ENCODE results near the gene VSNL1. TPM values are rescaled to one million over a fixed set of nuclear protein-coding genes. Genes with fewer than 3 reads are reported as not detected.

Gene VSNL1
- total RNA-seq, 3 donors from 2014 or later: 2.1 to 5.4 (median 2.1) TPM

GRCh38 chr2:17538844-17539554 is 1.5 kb upstream of the VSNL1 start:
- Histone ChIP-seq H3K36me3 (ENCODE audit: low read depth) (no peaks in the 10 kb centered on the region), H3K9me3 (no peaks in the 10 kb centered on the region), H3K4me1 (ENCODE audit: low read depth) (peaks cover 3% of the 10 kb centered on the region), H3K4me3 (peak overlapping the region; percentile 25)
- peak; percentile 84 for ATAC-seq
- DNase-seq: peak; percentile 76 to 89 (median 86)
- no peak for TF ChIP-seq CTCF (IDR thresholded peaks at IDR 0.05)
- intact Hi-C loops (cut with DNase I, micrococcal nuclease): no loop called here

DNA sequence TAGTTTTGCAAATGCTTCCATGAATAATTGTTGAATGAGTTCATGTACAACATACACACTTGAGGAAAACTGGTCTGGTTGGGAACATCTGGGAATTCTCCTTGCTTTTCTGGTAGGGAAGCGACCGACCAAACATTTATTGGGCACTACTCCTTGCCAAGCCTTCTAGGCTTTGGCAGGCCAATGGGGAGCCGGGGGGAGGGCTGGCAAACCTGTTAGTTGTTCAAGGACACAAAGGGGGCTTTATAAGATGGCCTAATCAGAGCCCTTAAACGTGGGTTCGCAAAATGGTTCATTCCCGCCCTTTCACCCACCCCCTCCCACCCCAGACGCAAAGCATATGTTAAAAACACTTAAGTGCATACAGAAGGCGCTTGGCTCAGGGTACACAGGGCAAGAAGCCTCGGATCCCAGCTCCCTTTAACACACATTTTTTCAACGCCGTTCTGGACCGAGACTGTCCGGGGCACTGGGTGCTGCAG is 844 bp upstream of the VSNL1 start:
- no peaks in the 10 kb centered on the region for H3K36me3 ChIP-seq (ENCODE audit: low read depth)
- no peaks in the 10 kb centered on the region for H3K9me3 ChIP-seq
- TF ChIP-seq CTCF (IDR thresholded peaks at IDR 0.05): no peak
- peak; percentile 60 for ATAC-seq
- H3K4me3 ChIP-seq: peak overlapping the region; percentile 25
- peaks cover 3% of the 10 kb centered on the region for H3K4me1 ChIP-seq (ENCODE audit: low read depth)
- intact Hi-C loops (cut with DNase I, micrococcal nuclease): no loop called here
- peak; percentile 71 to 74 (median 72) for DNase-seq

DNA sequence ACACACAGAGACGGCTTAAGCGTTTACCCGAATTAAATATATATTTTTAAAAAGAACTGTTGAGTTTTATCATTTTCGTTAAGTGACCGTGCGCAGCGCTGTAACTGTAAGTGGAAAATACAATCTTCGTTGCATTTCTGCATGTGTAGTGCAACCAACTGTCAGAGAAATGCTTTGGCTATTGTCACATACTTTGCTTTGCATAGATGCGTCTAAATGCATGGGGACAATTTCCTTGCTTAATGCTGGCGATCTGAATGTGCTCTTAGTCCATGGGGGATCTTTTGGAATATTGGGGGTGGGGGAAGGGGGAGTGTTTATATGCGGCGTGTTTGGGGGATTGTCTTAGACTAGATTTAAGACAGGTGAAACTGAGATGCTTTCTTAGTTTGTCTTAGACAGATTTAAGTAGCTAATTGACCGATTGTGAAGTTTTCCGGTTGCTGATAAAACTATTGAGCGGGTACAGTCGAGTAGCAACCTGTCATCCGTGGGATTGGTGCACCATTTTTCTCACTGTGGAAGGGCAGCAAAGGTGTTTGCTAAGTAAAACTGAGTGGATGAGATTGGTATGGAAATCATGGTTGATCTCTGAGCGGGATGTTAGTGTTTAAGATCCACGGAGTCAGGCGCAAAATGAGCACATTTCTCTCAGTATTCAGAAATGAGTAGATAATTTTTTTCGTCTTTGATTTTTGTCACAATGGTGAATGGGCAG is 476 bp downstream of the VSNL1 start:
- peak overlapping the region; percentile 16 for H3K4me3 ChIP-seq
- H3K9me3 ChIP-seq: no peaks in the 10 kb centered on the region
- H3K36me3 ChIP-seq (ENCODE audit: low read depth): no peaks in the 10 kb centered on the region

GRCh38 chr2:17541531-17541950 is 1.0 kb downstream of the VSNL1 start:
- Histone ChIP-seq H3K36me3 (ENCODE audit: low read depth) (no peaks in the 10 kb centered on the region), H3K4me1 (ENCODE audit: low read depth) (peaks cover 3% of the 10 kb centered on the region), H3K9me3 (no peaks in the 10 kb centered on the region), H3K4me3 (no peak overlapping the region)
- DNase-seq (no peak), ATAC-seq (no peak)
- intact Hi-C loops (cut with DNase I, micrococcal nuclease): no loop called here
- TF ChIP-seq CTCF (IDR thresholded peaks at IDR 0.05): no peak

More for the DNA sequence above, 476 bp downstream of the VSNL1 start:
- peaks cover 3% of the 10 kb centered on the region for H3K4me1 ChIP-seq (ENCODE audit: low read depth)
- DNase-seq (no peak), ATAC-seq (no peak)
- intact Hi-C loops (cut with DNase I, micrococcal nuclease): no loop called here
- no peak for TF ChIP-seq CTCF (IDR thresholded peaks at IDR 0.05)

- Histone ChIP-seq H3K4me1 (ENCODE audit: low read depth) (peaks cover 3% of the 10 kb centered on the region), H3K4me3 (no peak overlapping the region), H3K9me3 (no peaks in the 10 kb centered on the region), H3K36me3 (ENCODE audit: low read depth) (no peaks in the 10 kb centered on the region)
- TF ChIP-seq CTCF (IDR thresholded peaks at IDR 0.05): no peak
- intact Hi-C loops (cut with DNase I, micrococcal nuclease): no loop called here
- DNase-seq (no peak), ATAC-seq (no peak)
These were observed 2.0 kb downstream of the VSNL1 start for GRCh38 chr2:17542471-17542870.
